ENCODE data around the gene ZDHHC8.

DNA sequence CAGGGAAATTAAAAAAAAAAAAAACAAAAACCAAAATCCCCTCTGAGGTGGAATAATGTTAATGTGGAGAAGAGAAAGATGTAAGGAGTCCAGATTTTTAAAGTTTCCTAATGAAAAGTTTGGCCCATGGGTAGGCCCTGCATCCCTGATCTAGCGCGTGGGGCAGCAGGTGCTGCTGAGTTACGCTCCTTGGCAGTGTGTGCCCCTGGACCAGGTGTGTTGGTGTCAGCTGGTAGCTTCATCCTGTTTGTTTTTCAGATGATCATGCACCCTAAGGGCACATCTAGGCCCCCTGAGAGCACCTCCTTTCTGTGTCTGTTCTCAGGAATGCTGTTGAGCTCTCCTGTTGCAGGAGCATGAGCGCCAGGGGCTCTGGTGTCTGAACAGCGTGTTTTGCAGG is 44.8 kb upstream of the ZDHHC8 start:
- TF ChIP-seq POLR2A (IDR thresholded peaks at IDR 0.05) = no peak
- TF ChIP-seq, protein P1, sequence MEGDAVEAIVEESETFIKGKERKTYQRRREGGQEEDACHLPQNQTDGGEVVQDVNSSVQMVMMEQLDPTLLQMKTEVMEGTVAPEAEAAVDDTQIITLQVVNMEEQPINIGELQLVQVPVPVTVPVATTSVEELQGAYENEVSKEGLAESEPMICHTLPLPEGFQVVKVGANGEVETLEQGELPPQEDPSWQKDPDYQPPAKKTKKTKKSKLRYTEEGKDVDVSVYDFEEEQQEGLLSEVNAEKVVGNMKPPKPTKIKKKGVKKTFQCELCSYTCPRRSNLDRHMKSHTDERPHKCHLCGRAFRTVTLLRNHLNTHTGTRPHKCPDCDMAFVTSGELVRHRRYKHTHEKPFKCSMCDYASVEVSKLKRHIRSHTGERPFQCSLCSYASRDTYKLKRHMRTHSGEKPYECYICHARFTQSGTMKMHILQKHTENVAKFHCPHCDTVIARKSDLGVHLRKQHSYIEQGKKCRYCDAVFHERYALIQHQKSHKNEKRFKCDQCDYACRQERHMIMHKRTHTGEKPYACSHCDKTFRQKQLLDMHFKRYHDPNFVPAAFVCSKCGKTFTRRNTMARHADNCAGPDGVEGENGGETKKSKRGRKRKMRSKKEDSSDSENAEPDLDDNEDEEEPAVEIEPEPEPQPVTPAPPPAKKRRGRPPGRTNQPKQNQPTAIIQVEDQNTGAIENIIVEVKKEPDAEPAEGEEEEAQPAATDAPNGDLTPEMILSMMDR (IDR thresholded peaks at IDR 0.05) = no peak
